ENCODE data around the gene ACE2. TPM values are rescaled to one million over a fixed set of nuclear protein-coding genes. Genes with fewer than 3 reads are reported as not detected.
A peak's percentile ranks its signal among the peaks of the same experiment; 100 is the strongest.
"Not testable (repeated sequence)": the region's sequence is repeated elsewhere in the genome, so short reads cannot be mapped to it uniquely, and the experiment has no call there.

ACE2 gene
- 1.3 TPM in 1 of 2 replicates, not detected in the other for total RNA-seq (2014; rRNA removed; shearing (Covaris generic))

DNA sequence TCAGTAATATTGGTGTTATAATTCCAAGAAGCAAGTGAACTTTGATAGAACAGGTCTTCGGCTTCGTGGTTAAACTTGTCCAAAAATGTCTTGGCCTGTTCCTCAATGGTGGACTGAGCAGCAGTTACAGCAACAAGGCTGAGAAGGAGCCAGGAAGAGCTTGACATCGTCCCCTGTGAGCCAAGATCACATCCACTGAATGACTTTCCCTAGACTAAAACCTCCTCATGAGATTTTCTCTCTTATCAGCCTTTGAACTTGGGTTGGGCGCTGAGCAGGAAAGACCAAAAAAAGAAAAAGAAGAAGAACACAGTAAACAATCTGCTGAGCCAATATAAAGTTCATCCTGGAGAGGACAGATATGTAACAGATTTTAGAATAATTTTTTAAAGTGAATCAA lies at the start of gene ACE2:
TSS of gene ACE2 (minus strand) at position 216 of the 400 bp plus-strand sequence. CDS start at position 167, 49 bp downstream.
- no peak for DNase-seq (ENCODE audit: low read depth)

DNA sequence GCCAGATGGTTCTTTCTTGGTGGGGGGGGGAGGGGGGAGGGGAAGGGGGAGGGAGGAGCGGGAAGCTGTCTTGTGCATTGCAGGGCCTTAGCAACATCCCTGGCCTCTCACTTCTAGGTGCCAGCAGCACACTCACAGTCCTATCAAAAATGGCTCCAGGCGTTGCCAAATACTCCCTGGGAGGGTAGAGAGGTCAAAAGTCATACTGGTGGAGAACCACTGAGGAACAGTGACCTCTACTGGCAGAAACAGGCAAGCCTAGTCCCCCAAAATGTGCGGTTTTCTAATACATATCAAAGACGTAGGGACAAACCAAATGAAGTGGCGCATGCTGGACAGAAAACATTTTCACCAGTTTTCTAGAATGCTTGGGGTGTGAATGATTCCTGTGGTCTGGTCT lies 46.8 kb upstream of the ACE2 start:
- DNase-seq (ENCODE audit: low read depth), result not testable (repeated sequence)

DNA sequence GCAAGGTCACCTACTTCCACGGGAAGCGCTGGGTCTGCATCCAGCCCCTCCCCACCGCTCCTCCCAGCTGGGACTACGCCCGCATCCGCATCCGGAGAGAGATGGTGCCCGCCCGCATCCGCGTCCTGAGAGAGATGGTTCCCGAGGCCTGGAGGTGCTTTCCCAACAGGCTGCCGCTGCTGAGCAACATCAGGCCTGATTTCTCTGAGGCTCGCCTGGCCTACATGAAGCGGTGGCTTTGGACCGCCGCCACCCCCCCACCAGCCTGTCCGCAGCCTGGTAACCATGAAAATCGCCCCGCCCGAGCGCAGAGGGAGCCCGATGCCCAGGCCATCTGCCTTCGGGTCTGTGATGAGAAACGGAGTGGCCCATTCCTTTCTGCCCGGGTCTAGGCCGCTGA lies 45.8 kb upstream of the ACE2 start:
- no peak for DNase-seq (ENCODE audit: low read depth)

DNA sequence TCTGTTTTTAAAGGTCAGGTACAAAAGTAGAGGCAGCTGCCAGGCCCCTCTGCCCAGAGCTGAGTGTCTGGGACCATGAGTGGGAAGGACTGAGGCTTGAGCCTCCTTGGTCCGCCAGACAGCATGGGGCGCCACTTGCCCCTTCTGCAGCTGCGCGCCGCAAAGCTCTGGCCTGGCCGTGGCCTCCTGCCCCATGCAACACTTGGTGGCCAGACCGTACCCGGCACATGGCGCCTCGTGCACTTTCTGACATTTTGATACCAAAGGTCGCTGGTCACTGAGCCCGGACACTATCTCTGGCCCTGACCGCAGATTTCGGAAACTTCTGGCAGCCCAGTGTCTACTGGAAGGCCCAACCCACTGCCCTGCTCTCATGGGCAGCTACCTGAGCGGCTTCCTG lies 45.3 kb upstream of the ACE2 start:
- DNase-seq (ENCODE audit: low read depth), result no peak

DNA sequence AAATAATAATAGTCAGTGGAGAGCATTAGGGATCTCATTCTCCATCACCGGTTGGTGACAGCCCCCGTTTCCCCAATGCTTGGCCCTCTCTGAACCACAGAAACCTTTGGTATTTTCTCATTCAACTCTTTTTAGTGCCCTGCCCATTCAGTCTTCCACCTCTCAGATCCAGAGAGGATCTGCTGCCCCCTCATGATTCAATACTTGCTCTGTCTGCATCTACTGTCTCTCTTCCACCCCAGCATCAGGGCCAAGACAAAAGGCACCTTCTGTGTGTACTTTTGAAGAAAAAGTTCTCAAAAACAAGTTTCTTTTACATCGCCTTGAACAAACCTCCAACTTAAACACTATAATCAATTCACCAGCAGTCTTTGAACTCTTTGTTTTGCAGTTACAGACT lies 44.5 kb upstream of the ACE2 start:
- no peak for DNase-seq (ENCODE audit: low read depth)

DNA sequence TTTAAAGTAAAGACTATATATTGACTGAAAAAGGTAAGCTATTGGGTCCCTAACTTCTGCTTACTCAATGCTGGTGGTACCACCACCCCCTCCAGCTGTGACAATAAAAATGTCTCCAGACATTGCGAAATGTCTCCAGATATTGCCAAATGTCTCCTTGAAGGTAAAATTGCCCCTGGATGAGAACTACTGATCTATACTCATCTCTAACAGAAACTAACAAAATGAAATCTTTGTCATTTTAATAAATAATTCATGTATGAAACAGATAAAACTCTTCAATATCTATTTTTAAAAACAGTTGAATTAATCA lies 43.8 kb upstream of the ACE2 start:
- DNase-seq (ENCODE audit: low read depth), result no peak

DNA sequence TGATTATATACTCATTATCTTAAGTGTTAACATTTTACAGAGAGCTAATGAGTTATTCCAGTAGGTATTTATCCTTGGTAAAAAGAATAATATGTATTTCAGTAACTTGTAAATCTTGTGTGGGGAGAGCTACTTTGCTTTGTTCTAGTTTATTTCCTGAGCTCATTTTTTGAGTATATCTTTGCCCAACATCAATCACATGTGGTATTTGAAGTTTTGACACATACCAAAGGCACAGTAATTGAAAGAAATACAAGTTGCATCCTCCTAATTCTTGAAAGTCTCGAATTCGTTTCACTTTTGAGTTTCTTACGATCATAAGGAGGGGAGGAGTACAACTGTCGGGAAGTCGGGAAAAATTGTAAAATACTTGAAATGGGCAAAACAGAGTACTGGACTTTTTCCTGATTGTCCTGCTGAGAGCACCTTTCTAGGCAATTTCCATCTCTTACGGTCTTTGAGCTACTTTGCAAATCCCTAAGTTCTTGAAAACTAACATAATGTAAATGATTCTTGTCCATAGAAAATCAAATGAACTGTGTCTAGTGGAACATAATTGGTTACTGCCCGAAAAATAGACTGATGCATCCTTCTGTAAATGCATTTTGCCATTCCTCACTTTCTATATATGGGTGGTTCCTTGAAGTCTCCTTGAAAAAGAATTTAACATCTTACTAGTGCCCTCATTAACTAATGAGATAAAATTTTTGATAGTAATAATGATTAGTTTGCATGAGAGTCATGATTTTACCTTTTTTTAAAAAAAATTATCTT lies 43.2 kb upstream of the ACE2 start:
- no peak for DNase-seq (ENCODE audit: low read depth)

DNA sequence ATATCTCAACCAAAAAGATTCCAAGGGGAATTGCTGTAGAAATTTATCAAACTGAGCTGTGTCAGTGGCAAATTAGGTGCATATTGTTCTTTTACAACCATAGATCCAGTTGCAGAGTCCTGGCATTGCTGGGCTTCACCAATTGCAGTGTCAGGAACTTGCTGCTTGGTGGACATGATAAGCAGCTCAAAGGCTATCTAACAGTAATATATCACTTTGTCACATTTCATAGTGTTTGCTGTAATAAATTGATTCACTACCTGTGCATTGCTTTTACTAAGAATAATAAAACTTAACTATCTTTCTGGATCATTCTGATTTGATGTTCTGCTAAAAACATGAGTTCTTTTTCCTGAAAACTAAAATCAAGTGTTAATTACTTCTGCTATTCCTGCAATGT lies 30.9 kb upstream of the ACE2 start:
- DNase-seq (ENCODE audit: low read depth), result no peak

DNA sequence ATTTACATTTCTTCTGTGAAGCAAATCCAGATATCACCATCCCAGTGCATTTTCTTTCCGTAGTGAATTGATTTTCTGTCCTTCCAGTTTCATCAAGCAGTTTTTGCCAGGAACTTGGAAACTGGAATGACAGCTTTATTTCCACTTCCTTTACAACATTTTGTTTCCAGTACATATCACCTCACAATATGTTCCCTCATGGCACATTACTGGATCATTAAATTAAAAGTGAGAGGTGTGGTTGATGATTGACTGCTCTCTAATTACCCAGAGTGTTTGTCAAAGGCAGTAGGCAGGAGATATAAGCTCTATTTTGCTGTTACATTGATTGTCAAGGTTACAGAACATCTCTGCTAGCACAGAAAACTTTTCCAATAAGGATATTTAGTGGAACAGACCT lies 22.3 kb upstream of the ACE2 start:
- DNase-seq (ENCODE audit: low read depth), result no peak

DNA sequence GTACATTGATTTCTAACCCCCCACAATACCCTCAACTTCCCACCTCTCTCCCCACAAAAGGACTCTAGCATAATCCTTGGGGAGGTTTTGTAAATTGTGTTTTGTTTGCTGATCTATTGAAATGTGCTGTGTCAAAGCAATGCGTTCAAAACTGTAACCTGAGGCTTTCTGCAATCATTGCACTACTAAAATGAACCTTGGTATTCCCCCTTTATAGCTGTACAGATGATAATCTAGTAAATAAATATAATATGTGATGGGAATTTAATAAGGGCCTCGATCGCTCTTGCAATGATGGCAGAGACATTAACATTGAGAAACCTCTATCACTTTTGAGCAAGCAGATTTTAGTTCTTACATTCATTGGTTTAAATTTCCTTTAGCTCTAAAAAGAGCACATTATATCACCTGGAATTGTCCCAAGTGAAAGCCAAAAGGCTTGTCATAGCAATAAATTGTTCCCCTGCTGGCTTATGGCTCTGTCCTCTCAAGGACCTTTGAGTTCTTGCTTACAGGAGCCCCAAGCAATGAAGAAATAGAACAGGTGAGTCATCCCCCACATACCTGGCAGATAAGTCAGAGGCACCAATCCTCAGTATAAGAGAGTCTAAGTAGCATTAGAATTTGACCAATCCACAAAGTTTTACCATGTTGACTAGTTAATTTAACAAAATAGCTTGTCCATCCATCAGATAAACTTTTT lies 18.4 kb upstream of the ACE2 start:
- DNase-seq (ENCODE audit: low read depth), result peak; percentile 31

DNA sequence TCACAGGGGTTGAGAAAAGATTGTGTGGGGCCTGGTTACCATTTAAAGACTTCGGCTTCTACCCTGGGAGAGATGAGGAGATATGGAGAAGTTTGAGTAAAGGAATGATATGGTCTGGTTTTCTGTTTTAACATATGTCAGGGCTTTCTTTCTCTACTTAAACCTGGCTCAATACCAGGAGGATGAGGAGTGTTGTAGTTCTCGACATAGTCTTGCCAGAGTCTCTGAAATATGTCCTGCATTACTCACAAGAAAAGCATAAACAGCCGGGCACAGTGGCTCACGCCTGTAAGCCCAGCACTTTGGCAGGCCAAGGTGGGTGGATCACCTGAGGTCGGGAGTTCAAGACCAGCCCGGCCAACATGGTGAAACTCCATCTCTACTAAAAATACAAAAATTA lies 16.4 kb upstream of the ACE2 start:
- no peak for DNase-seq (ENCODE audit: low read depth)

DNA sequence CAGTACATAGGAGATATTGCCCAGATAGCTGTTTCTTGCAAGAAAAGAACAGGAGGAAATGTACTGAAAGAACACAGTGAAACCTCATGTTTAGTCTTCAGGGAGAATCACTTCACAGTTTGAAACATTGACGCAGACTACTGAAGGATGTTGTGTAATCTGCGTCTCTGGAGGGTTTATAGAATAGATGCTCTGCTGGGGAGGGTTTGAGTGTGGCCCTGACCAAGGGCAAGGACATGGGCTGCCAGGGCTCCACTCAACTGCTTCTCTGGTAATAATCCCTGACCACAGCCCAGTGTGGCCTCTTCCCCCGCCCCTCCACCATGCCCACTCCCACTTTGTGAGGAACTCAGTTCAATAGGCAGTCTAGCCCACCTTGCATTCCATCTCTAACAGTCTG lies 15.8 kb upstream of the ACE2 start:
- no peak for DNase-seq (ENCODE audit: low read depth)

DNA sequence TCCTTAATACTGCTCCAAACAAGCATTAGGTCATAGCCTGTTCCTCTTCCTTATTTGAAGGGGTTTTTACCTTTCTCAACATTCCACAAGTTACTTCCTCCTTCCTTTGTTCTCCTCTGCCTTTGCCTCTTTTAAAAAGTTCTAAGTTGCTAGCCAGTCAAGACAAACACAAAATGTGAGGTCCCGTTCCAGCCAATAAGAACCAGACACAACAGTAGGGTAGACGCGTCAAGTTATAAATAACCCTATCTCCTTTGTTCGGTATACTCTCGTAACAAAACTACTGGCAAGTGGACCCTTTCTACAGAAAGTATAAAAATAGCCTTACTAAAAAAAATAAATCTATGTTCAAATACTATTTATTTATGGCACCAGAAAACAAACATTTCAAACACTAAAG lies 6.3 kb upstream of the ACE2 start:
- no peak for DNase-seq (ENCODE audit: low read depth)

DNA sequence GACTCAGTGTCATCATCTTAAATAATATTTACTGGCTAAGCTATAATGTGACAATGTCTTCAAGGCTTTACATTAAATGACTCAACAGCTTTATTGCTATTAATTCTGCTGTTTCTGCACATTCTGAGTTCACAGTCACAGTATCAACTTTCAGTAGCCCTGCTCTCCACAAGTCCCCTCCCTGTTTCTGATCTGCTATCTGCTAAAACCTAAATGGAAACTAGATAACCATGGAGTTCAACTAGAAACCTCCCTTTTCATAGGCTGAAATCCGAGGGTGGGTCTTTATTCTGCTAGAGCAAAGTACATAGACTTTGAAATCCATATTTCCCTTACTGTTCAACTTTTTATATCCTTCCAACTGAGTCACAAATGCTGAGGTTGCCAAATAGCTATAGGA lies 5.4 kb upstream of the ACE2 start:
- no peak for DNase-seq (ENCODE audit: low read depth)

DNA sequence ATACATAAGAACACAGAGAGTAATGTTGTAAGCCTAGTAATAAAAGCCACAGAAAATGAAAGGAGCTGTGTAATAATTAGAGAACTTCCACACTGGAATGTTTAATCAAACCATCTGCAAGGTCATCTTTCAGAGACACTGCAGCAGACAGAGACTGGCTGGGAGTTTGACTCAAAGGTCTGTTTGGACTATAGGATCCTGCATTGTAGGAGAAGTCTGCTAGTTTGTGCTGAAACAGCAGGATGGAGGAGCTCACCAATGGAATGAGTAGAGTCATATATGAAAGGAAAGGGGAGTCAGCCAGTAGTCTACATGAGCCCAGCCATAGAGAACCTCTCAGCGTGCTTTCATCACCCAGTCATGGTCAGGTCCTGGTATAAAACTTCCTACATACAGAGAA lies 4.5 kb upstream of the ACE2 start:
- DNase-seq (ENCODE audit: low read depth), result no peak

DNA sequence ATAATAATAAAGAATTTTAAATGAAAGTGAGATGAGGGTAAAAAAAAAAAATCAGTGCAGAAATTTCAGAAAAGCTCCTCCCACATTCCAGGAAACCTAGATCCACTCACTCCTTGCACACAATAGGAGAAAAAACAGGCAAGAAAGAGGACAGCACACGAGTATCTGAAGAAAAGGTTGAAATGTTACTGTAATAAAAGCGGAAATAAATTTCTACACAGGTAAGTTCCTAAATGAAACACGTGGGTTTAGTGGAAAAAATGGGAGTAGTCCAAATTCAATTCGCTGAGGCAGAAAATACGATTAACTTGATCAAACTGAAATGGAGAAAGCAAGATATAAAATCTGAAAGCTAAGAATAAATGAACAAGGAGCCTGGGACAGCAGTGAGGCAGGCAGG lies 2.0 kb upstream of the ACE2 start:
- no peak for DNase-seq (ENCODE audit: low read depth)

DNA sequence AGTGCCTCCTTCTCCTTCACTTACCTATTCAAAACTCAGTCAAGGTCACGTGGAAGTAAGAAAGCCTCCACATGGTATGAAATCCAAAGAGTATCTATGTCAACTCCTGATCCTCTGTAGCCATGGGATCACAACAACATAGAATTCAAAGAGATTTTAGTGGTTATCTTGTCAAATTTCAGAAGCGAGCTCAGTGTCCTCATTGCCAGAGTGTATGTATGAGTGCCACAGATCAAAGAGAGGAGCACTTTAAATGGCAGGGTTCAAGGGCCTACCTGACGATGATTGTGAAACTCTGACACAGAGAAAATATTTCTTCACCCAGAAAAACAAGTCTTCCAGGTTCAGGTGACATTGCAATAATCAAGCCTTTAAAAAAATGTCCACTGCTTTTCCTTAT lies 1.2 kb upstream of the ACE2 start:
- no peak for DNase-seq (ENCODE audit: low read depth)

DNA sequence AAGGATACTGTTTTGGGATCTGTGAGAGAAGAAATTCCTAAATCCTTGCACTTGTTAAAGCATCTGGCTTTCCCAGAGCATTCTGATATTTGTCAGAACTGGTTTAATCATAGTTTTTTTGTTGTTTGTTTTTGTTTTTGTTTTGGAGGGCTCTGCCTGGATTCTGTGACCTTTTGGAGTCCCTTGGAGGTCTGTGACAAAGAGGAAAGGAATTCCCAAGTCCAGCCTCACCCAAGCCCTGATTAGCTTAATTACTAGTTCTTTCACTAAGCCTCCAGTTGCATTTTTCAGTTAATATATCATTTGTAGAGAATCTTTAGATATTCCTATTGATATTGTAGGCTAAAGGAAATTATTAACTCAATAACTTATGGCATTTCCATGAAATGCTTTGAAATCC lies 711 bp downstream of the ACE2 start:
- DNase-seq (ENCODE audit: low read depth), result no peak

DNA sequence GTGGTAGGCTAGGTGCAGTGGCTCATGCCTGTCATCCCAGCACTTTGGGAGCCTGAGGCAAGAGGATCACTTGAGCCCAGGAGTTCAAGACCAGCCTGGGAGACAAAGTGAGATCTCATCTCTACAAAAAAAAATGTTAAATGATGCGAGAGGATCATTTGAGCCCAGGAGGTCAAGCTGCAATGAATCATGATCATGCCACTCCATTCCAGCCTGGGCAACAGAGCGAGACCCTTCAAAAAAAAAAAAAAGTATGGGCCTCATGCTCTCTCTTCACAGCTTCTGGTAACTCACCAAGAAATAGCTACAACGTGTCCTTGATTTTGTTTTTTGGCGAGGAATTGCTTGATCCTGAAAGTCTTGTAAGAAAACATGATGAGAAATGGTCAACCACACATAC lies 1.3 kb downstream of the ACE2 start:
- DNase-seq (ENCODE audit: low read depth), result no peak

DNA sequence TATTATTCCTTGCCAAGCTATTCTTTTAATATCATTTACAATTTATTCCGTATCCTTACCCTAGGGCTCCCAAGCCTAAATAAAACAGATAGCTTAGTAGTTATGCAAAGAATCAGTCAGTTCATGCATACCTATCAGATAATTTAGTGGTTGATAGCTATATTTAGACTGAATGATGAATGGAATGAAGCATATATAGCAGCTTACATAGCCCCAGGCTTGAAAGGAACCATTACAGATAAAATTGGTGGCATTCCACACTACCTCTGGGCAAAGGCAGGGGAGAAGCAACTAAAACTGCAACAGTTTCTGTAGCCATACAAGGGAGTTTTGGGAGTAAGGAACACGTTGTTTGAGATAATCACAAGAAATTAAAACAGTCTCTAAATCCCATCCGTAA lies 2.7 kb downstream of the ACE2 start:
- no peak for DNase-seq (ENCODE audit: low read depth)

DNA sequence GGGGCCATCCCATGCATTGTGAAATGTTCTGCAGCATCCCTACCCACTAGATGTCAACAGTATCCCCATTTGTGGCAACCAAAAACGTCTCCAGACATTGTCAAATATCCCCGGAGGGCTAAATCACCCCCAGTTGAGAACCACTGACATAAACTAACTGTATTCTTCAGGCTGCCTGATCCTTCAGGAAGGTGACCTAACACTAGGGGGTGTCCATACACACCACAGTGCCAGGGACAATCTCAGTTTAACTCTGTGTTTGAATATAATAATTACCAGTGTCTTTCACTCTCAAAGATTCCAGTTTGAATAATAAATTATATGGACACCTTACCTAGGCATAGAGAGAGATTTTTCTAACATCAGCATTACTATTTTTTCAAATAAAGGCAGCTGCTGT lies 6.4 kb downstream of the ACE2 start:
- no peak for DNase-seq (ENCODE audit: low read depth)

DNA sequence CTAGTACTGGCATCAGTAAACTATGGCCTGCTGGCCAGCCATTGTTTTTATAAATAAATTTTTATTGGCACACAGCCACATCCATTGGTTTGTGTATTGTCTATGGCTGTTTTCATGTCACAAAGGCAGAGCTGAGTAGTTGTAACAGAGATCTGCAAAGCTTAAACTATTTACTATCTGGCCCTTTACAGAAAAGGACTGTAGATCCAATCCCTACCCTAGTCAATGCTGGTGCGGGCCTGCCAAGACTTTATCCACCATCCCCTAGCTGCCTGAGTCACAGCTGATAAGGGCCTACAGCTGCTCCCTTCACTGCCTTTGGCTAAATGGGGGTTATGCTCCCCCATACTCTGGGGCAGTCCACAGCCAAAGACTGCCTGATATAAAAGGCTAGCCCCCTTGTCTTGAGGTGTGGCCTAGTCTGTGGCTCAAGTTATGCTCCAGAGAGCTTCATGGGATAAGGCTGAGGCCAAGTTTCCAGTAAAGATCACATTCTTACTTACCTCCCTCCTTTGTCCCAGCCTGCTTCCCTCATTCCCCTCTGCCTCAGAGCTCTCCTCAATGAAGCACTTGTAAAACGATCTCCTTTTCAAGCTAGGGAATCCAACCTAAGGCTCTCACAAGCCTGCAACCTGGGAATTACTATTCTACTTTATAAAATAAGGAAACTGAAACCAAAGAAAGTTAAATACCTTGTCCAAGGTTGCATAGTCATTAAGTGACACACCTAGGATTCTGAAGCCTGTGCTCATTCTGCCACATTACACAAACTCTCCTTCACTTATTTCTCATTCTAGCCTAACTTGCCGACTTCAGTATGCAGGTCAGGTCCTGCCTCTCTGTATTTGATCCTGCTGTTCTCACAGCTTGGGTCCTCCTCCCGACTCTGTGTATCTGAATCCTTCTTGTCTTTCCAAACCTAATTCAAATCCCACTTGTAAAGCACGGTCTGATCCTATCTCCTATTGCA lies 20.7 kb downstream of the ACE2 start:
- peak; percentile 45 for DNase-seq (ENCODE audit: low read depth)

DNA sequence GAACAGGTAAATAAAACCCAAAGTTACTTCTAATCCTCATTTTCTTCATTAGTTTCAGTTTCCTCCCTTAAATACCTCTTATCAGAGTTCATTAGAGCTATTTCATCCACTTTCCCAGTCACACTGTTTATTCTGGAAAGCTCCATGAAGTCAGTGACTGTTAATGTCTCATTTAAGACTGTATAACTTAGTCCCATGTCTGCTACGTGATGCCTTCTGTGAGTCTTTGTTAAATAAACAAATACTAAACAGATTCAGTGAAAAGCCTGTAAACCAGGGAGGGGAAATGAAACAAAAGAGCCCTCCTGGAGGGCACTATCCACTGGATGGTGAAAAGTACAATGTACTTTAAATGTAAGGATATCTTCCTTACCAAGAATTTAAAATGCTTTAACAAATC lies 24.7 kb downstream of the ACE2 start:
- peak; percentile 6 for DNase-seq (ENCODE audit: low read depth)
